NCI-H146 treated with DMSO at 0.1 percent for 48 hours (cell line): ENCODE results near the gene KCNMA1.
A peak's percentile ranks its signal among the peaks of the same experiment; 100 is the strongest.

ENCODE experiments used
- DNase-seq: peaks from one replicate; lab custom pipeline; 2025; ENCODE audit not compliant: unreplicated experiment; lab: John Stamatoyannopoulos, UW

Gene KCNMA1

DNA sequence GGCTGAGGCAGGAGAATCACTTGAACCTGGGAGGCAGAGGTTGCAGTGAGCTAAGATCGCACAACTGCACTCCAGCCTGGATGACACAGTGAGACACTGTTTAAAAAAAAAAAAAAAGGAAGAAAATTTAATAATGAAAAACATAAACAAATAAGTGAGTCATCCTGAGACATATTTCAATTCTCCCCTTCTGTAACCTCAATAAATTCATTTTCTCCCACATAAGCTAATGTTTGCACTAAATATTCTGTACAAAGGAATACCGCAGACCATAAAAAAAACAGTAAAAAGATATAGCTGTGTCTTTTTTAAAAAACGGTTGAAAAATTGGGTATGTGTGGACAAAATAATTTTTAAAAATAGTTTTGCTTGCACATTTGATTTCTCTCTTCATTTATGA, 654.0 kb downstream of the KCNMA1 start:
- no peak for DNase-seq

DNA sequence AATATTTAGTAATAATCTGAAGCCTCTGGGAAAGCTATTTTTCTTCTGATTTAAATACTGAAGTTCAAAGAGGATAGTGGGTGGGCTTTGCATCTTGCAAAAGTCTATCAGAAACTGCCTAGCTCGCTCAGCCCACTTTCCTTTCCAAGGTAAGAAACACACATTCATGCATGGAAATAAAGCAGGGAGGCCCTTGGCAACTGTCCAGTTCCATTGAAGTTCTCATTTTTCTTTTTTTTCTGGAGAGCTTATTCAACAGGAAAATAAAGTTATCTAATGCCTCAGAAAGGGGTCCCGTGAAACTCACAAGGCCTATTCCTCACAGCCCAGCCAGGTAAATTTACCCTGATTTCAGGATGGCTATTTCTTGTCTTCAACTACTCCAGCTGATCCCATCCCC, 654.9 kb downstream of the KCNMA1 start:
- no peak for DNase-seq

DNA sequence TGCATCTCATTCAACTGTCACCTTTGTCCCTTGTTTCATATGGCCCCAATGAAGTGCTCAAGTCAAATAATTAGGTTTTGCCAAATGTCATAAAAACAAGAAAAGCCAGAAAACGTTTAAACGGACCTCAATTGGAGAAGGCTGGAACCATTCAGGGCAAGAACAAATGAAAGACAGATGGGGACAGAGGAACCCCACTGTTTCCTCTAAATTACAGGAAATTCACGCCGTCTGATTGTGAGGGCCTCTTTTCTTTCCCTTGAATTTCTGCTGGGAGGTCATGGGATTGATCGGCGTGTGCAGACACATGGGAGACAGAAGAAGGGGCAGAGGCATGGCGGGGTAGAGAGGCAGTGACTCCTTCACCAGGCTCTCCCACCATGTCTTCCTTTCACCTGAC, 656.4 kb downstream of the KCNMA1 start:
- DNase-seq: peak; percentile 92

DNA sequence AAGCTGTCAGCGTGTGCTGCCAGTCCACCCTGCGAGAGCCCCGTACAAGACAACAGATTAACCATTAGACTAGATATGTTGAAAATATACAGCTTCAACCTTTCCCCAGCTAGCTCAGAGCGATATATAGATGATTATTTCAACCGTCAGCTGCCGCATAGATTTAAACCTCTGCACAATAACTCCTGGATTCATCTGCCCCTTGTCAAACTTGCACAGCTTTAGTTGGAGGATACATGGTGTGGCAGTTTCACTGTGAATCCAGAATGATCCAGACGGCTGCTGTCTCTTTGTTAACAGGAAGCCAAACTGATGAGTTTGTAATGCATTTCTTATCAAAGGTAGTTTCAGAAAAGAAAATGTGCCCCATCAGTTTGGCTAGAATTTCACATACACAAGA, 659.7 kb downstream of the KCNMA1 start:
- no peak for DNase-seq

DNA sequence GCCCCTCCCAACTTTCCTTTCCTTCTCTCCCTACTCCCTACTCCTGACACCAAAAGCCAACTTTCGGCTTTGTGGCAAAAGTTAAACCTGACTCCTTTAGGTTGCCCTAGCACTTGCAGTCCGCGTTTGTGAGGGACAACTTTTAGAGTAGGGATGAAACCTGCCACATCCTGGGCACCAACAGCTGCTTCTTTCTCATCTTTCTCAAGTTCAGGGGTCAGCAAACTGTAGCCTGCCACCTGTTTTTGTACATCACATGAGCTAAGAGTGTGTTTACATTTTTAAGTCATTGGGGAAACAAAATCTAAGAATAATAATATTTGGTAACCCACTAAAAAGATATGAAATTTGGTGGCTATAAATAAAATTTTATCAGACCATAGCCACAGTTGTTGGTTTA, 660.6 kb downstream of the KCNMA1 start:
- no peak for DNase-seq

DNA sequence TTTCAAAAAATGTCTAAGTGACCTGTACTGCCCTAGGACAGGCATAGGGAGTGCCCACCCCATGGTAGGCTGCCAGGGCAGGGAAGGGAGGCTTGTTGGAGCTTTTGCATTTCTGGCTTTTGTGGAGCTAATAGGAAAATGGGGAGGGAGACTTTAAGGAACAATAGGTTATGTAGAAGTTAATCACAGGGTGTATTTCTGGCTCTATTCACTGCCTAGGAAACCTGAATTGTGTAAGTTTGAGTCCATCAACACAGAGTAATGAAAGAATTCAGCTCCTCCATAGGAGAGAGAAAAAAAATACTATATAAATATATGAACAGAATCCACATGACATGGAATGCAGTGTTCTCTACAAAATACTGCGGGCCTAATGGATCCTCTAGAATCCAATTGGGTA, 661.5 kb downstream of the KCNMA1 start:
- DNase-seq: no peak

DNA sequence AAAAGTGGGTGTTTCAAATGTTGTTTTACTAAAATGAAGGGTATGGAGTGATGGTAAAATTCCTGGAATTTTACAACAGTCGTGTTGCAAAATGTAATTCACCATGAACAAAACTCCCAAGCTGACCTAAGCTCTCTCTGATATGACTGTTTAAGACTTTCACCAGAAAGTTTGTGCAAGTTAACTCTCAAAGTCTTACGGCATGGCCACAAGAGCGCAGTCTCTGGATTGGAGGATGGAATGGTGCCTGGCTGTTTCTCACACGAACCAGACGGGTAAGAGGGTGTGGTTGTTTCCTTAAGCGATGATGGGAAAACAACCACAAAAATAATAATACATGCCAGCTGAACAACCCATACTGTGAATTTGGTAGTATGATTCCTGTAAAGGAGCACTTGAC, 662.5 kb downstream of the KCNMA1 start:
- no peak for DNase-seq

DNA sequence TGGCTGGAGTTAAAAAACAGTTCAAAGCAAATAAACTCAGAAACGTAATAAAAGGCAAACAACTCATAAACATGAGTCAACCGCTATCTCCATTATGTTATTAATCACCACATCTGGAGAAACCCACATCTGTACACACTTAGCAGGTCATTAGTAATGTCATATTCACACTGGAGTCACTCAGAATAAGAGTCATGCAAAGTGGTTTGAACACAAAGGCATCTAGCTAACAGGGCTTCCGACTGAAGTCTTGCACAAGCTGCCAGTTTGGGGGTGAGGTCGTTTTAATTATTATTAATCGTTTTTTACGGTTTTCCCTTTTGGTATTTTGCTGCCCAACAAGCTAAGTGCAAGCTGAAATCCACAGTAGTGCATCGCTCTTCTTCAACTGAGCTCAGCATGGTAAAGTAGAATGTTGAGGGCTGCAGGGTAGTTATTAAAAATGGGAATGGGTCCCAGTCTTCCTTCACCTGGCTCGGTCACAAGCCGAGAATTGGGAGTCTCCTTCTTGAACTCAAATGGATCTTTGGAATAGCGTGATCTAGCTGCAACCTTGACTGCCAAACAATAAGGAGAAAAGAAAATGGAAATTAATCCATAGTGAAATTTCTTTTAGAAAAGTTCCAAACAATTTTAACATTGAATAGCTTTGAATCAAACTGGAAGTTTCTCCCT, 663.5 kb downstream of the KCNMA1 start:
- no peak for DNase-seq

DNA sequence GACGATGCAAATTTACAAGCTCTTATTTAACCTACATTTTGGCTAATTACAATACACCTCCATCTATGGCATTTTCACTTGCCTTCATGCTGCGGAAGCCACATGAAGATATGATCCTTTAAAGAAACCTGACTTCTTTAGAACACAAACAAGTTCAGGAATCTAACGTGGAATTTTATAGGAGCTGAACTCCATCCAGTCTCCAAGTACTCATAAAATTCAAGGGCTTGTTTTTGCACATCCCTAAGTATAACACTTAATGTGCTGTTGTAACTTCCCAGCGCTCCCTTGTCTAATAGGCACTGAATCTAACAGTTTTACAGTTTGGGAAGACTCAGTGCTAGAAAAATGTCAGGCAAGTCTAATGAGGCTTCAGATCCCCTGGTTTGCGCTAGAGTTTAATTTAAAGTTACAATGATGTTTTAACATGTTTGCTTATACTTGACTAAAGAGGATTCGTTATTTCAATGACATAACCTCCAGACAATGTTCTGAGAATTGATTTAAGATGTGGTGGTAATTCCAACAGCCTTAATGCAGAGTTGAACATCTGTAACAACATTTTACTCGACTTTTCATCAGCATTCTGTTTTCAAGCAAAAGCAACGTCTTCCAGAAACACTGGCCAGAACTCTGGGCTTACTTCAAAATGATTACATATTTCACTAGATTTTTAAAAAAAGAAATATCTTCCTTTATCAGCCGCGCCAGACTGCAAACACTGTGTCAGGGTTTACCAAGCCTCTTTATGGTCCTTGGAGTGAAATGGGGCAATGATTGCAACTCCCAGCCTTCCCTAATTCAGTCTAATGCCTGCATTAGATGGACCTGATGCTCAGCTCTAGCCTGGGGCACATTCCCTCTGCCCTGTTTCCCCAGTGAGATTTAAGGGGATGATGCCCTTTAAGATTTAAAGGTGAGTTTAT, 664.3 kb downstream of the KCNMA1 start:
- no peak for DNase-seq

DNA sequence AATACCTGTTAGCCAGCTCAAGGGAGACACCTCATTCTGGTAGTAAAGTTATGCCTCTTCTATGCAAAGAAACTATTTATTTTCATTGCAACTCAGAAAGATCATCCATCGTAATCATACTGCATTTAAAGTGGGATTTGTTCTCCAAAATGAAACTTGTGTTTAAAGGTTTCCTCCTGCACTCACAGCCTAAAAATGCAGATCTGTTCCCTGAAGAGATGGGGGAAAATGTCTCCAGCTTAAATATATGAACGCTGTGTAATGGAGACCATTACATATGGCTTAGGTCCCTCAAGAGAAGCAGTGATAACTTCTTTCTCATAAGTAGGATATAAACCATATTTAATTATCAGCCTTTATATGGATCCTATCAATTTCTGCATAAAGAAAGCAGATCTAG, 665.1 kb downstream of the KCNMA1 start:
- DNase-seq: no peak

DNA sequence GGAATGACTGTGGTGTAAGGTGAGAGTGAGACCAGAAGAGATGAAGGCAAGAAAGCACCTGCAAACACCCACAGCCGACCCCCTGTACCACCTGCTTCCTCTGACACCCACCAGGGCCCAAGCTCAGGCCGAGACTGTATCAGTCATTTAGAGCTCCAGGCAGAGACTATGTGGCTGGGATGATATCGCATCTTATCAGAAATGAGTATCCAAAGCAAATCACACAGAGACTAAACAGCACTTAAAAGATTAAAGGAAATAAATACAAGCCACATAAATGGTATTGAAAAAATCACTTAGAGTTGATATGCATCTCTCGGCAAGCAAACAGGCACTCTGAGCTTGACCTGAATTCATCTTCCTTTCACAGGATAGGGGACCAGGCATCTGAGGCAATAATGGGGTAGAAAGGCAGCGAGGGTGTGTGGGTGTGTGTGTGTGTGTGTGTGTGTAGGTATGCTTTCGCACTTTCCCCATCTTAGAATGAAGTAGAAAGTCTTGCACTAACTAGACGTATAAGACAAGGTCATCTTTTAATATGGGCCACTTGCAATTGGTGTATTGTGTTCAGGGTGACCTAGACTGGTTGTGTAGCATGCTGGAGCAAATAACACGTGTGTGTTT, 665.9 kb downstream of the KCNMA1 start:
- no peak for DNase-seq

DNA sequence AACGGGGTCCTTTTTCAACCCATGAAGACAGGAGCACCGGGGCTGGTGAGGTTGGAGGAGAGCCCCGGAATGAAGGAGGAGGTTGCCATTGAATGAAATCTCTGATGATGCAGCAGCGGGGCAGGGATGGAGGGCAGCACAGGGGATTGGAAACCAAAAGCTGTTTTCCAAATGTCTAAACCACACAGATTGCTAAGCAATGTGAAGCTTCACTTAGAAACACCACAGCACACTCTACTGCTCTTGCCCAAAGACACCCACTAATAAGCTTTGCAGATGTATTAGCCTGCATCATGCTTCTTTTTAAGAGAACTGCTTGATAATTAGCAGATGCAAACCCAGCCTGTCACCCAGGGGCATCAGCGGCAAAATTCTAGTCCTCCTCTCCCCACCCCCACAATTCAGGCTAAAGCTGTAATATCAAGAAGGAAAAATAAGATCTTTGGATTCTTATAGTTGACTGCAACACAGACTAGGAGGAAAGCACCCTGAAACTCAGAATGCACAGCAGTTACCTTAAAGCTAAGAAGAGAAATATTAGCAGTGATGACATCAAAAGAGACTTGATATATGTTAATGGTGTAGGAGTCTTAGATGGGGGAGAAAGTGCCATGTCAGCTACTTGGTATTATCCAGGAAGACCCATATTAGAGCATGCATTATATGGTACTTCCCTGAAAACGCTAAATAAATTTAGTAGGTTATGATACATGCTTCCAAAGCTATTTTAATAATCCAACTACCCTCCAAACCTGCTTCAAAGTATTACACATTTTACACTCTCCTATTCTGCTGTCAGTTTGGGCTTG, 666.7 kb downstream of the KCNMA1 start:
- no peak for DNase-seq

DNA sequence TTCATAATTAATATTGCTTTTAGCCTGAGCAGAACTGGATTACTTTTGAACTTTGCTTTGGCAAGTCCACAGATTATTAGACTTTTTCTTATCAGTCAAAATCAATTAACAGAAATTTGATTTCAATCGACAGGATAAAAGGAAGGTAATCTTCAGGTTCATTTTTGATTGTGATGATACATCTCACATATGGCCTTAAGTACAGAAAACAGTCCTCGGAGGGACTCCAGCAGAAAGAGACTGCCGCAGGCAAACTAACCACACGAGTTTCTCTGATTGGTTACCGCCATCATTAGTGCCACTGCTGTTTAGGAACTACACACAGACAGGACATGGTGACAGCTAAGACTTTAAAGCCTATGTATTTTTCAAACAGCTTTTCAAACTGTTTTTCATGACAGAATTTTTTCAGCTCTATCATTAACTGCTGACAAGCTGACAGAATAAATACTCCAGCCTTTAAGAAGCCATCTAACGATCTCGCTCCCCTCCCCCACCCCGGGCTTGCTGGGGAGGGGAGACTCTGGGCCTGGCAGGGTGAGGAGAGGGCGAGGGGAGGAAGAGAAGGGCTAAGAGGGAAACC, 668.2 kb downstream of the KCNMA1 start:
- no peak for DNase-seq

DNA sequence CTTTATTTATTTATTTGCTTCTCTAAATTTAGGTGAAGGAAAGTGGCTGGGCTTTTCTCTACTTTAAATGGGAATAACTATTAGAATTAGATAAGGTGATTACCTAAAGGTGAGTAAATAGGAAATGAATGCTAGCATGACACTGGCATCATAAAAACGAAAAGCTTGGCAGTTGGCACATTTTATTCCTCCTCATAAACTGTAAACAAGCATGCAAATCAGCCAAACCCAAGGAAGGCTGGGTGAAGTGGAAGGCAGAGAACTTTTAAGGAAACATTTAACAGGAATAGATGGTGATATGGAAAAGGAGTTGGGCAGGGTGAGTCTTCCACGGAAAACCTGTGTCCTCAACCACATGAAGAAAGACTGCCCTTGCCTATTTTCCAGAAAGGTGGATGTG, 669.1 kb downstream of the KCNMA1 start:
- no peak for DNase-seq

DNA sequence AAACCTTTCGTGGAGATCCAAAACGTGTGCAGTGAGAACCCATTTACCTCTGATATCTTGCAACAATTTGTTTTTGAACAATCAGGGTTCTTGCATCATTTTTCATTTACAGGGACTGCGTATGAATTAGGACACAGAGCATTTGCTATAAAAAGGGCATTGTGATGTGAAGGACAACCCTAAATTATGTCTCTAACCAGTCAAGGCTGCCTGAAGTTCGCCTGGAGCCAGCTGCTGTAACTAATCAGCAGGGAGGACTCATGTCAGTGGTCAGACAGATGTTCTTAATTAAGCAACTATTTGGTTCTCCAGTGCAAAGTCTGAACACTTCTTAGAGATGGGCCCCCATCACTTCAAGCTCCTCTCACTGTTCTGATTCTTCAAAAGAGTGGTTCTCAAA, 674.8 kb downstream of the KCNMA1 start:
- no peak for DNase-seq

DNA sequence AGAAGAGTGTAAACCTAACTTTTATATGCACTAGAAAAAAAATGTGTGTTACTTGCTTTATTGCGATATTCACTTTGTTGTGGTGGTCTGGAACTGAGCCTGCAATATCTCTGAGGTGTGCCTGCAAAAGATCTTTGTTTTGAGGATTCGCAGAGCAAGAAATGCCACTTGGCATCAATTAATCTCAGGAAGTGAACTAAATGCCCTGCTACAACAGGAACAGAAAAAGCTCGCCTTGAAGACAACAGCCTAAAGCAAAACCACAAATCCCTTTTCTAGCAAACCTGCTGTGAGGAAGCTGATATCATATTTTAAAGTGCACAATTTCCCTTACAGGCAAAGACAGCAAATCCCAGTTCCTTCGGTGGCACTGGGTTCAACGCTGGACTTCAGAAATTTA, 675.8 kb downstream of the KCNMA1 start:
- DNase-seq: no peak

DNA sequence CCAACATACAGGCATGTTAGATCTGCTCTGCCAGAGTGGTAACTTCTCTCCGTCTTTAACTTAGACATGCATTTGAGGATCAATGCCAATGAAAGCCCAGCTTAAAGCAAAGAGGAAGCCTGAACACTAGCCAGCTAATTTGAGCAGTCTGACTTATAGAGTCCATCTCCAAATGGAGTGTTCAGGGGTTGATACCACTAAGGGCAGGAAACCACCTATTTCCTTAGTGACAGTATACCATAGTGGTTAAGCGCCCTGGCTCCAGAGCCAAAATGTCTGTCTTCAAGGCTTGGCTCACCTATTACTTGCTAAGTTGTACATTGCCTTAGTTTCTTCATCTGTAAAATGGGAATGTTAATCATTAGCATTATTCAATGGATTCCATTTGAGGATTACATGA, 678.5 kb downstream of the KCNMA1 start:
- DNase-seq: no peak

DNA sequence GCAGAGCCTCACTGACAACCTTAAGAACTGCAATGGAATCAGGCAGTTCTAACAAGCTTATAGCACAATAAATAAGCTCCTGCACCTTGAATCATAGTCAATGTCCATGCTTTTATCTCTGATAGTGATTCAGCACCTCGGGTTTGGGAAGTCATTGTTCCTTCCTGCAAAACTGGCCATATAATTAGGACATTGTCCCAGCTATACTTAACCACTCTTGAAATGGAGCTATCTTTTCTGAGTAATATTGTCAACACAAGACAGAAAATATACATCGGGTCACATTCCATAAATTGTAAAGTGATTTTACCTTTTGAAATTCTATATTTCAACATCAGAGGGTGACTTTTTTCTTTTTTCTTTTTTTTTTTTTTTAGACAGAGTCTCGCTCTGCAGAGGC, 682.8 kb downstream of the KCNMA1 start:
- DNase-seq: no peak

DNA sequence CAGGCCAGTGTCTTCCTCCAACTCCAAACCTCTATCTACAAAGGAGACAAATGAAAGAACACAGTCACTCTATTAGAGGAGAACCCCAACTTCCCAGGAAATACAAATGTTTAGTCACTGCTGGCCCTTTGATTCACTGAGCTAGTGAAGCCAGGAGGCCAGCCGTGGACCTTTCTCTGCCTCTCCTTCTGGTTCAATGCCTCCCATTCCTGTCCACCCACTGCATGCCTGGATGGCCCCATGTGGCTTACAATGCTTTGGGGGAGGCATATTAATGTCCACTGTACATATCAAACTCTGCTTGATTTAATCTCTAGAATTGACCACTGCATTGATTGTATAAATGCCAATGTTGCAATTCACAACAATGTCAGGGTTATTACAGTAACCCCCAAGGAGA, 687.3 kb downstream of the KCNMA1 start:
- DNase-seq: no peak

DNA sequence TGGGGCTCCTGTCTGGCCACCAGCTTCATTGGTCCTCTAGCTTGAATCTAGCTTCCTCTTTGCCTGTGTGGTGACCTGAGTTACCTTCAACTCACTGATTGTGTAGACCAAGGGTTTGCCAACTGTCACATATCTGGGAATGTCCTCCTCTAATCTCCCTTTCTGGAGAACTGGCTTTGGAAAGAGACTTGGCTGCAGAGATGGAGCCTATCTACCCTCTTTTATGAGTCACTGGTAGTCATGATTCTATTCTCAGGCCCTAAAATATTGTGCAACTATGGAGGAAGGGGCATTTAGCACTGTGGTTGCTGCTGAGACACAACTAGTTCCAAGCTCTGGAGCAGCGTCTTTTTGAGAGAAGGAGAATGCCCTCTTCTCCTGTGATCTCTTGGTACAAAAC, 691.3 kb downstream of the KCNMA1 start:
- no peak for DNase-seq

DNA sequence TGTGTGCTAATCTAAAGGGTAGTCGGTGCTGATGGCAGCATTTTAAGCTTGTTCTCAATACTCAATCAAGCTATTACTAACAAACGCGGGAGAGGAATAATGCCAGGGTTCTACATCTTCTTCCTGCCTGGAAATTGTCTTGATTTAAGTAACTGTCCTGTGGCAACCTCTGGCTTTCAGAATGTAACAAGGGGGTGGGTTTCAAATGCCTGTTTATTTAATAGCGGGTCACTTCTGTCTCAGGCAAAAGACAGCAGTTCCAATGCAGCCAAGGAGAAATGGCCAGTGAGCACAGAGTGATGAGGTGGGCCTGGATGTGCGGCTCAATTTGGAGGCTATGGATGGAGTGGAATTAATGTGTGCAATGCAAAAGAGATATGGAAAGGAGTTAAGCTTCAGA, 692.4 kb downstream of the KCNMA1 start:
- no peak for DNase-seq
